Suprapubic skin (tissue), 4 donors: ENCODE data around the gene LYRM4. TPM values are rescaled to one million over a fixed set of nuclear protein-coding genes. Genes with fewer than 3 reads are reported as not detected.

Source experiments
- DNase-seq, 2 donors: peaks; one replicate each; pipeline ENCODE4 v3.0.0-alpha.2; 2019; ENCODE audit warnings: low spot score in 2 of 2
- H3K27ac ChIP-seq: fragments of 200-600 bp; sonication (generic); one replicate; pipeline ENCODE4 v1.5.1; 2019
- H3K27me3 ChIP-seq: fragments of 200-600 bp; sonication (generic); one replicate; pipeline ENCODE4 v1.5.1; 2019
- H3K36me3 ChIP-seq: fragments of 200-600 bp; sonication (generic); one replicate; pipeline ENCODE4 v1.5.1; 2019
- H3K4me1 ChIP-seq: fragments of 200-600 bp; sonication (generic); one replicate; pipeline ENCODE4 v1.5.1; 2019
- H3K4me3 ChIP-seq: fragments of 200-600 bp; sonication (generic); one replicate; pipeline ENCODE4 v1.5.1; 2019; ENCODE audit warnings: mild to moderate bottlenecking
- H3K9me3 ChIP-seq: fragments of 200-600 bp; sonication (generic); one replicate; pipeline ENCODE4 v1.5.1; 2019
- CTCF ChIP-seq, 2 donors: fragments of 200-600 bp in 1 of 2; fragments of 450-650 bp in 1 of 2; sonication (generic) in 1 of 2; IDR thresholded peaks; one replicate each; pipeline ENCODE4 v1.5.1; 2016 to 2019; ENCODE audit warnings: antibody characterized with exemption in 2 of 2, mild to moderate bottlenecking in 1 of 2, moderate library complexity in 1 of 2
- EP300 ChIP-seq: sonication (generic); formaldehyde crosslinking; IDR thresholded peaks from one replicate; pipeline ENCODE4 v1.6.1; 2017; ENCODE audit warnings: antibody characterized with exemption
- POLR2A ChIP-seq, 2 donors: fragments of 450-650 bp; IDR thresholded peaks; one replicate each; pipeline ENCODE4 v1.6.1; 2017; ENCODE audit warnings: antibody characterized with exemption in 2 of 2, mild to moderate bottlenecking in 2 of 2, moderate library complexity in 2 of 2
- POLR2AphosphoS5 ChIP-seq, 3 donors: sonication (generic); formaldehyde crosslinking; IDR thresholded peaks; one replicate each; pipeline ENCODE4 v1.6.1; 2017; ENCODE audit warnings: antibody characterized with exemption in 3 of 3
- WGBS: methylation state at CpG from one replicate; pipeline ENCODE4 v1.1.5; 2018; 5-methylcytosine and 5-hydroxymethylcytosine counted together
- total RNA-seq, 4 donors: library from RNA; depleted of rRNA; stranded (reverse); fragments of >200 nt; gene quantifications; one replicate each; pipeline ENCODE4 v1.1.0, GENCODE V29; 2016

Gene LYRM4
- total RNA-seq, 4 donors from 2014 or later, result 16.1 to 37.5 (median 19.6) TPM

- no peak for DNase-seq
- Histone ChIP-seq H3K36me3 (no peaks in the 10 kb centered on the region), H3K9me3 (no peaks in the 10 kb centered on the region), H3K4me1 (peaks cover 14% of the 10 kb centered on the region), H3K27ac (no peak overlapping the region), H3K4me3 (no peak overlapping the region), H3K27me3 (no peaks in the 10 kb centered on the region)
- no peak for TF ChIP-seq EP300
- no peak for TF ChIP-seq POLR2A (IDR thresholded peaks at IDR 0.05)
- no peak for TF ChIP-seq POLR2AphosphoS5 (IDR thresholded peaks at IDR 0.05)
- no peak for TF ChIP-seq CTCF (IDR thresholded peaks at IDR 0.05)
- 97% methylated on average over 2 of the region's 2 CpGs for WGBS
These were observed 13.5 kb downstream of the LYRM4 start for GRCh38 chr6:5247201-5247600.

- no peak for DNase-seq
- TF ChIP-seq CTCF (IDR thresholded peaks at IDR 0.05) (no peak), POLR2A (IDR thresholded peaks at IDR 0.05) (no peak), POLR2AphosphoS5 (IDR thresholded peaks at IDR 0.05) (no peak), EP300 (no peak)
- WGBS, result 76% methylated on average over 13 of the region's 13 CpGs
- Histone ChIP-seq H3K27me3 (no peaks in the 10 kb centered on the region), H3K4me3 (no peak overlapping the region), H3K36me3 (no peaks in the 10 kb centered on the region), H3K4me1 (peaks cover 14% of the 10 kb centered on the region), H3K9me3 (no peaks in the 10 kb centered on the region), H3K27ac (no peak overlapping the region)
These were observed 14.3 kb downstream of the LYRM4 start for GRCh38 chr6:5246141-5247097.

- H3K27me3 ChIP-seq, result no peaks in the 10 kb centered on the region
- no peak overlapping the region for H3K4me3 ChIP-seq
- 97% methylated on average over 12 of the region's 12 CpGs for WGBS
- peaks cover 8% of the 10 kb centered on the region for H3K4me1 ChIP-seq
- peaks cover 4% of the 10 kb centered on the region for H3K36me3 ChIP-seq
- no peak for TF ChIP-seq POLR2AphosphoS5 (IDR thresholded peaks at IDR 0.05)
- no peak for TF ChIP-seq CTCF (IDR thresholded peaks at IDR 0.05)
- TF ChIP-seq EP300, result no peak
- TF ChIP-seq POLR2A (IDR thresholded peaks at IDR 0.05), result no peak
- DNase-seq, result no peak
- no peaks in the 10 kb centered on the region for H3K9me3 ChIP-seq
- no peak overlapping the region for H3K27ac ChIP-seq
These were observed 17.7 kb downstream of the LYRM4 start for GRCh38 chr6:5243069-5243468.

- Histone ChIP-seq H3K27ac (no peak overlapping the region), H3K36me3 (peaks cover 4% of the 10 kb centered on the region), H3K27me3 (no peaks in the 10 kb centered on the region), H3K4me3 (no peak overlapping the region), H3K9me3 (no peaks in the 10 kb centered on the region), H3K4me1 (peaks cover 1% of the 10 kb centered on the region)
- TF ChIP-seq EP300, result no peak
- no peak for TF ChIP-seq POLR2AphosphoS5 (IDR thresholded peaks at IDR 0.05)
- TF ChIP-seq POLR2A (IDR thresholded peaks at IDR 0.05), result no peak
- no peak for TF ChIP-seq CTCF (IDR thresholded peaks at IDR 0.05)
- 73% methylated on average over 2 of the region's 2 CpGs for WGBS
- DNase-seq, result no peak
These were observed 19.5 kb downstream of the LYRM4 start for GRCh38 chr6:5241252-5241651.

GRCh38 chr6:5238336-5238735 lies 22.4 kb downstream of the LYRM4 start:
- no peak for DNase-seq

More at GRCh38 chr6:5238336-5238735, 22.4 kb downstream of the LYRM4 start:
- Histone ChIP-seq H3K4me1 (no peaks in the 10 kb centered on the region), H3K9me3 (no peaks in the 10 kb centered on the region), H3K36me3 (peaks cover 4% of the 10 kb centered on the region), H3K27me3 (no peaks in the 10 kb centered on the region), H3K27ac (no peak overlapping the region), H3K4me3 (no peak overlapping the region)
- WGBS, result 94% methylated on average over 1 of the region's 1 CpG
- TF ChIP-seq POLR2AphosphoS5 (IDR thresholded peaks at IDR 0.05), result no peak
- TF ChIP-seq EP300, result no peak
- no peak for TF ChIP-seq CTCF (IDR thresholded peaks at IDR 0.05)
- no peak for TF ChIP-seq POLR2A (IDR thresholded peaks at IDR 0.05)
